ENCODE data around the gene SON.
"Not testable (repeated sequence)": the region's sequence is repeated elsewhere in the genome, so short reads cannot be mapped to it uniquely, and the experiment has no call there.

Gene SON

GRCh38 chr21:33542640-33543504 is at the start of gene SON:
SON (plus strand) TSS chr21:33543038; CDS start chr21:33543093, 55 bp downstream.
- peak; percentile 93 to 94 for DNase-seq (ENCODE audit: extremely low read depth in 1 of 2, low read depth in 1 of 2)

- no peak for DNase-seq (ENCODE audit: extremely low read depth in 1 of 2, low read depth in 1 of 2)
Observed at GRCh38 chr21:33493756-33494155, 49.1 kb upstream of the SON start.

- DNase-seq (ENCODE audit: extremely low read depth in 1 of 2, low read depth in 1 of 2): no peak
Observed at GRCh38 chr21:33495743-33496142, 47.1 kb upstream of the SON start.

GRCh38 chr21:33496345-33496744 is 46.5 kb upstream of the SON start:
- DNase-seq (ENCODE audit: extremely low read depth in 1 of 2, low read depth in 1 of 2): no peak

GRCh38 chr21:33505833-33506232 is 37.0 kb upstream of the SON start:
- no peak for DNase-seq (ENCODE audit: extremely low read depth in 1 of 2, low read depth in 1 of 2)

GRCh38 chr21:33507003-33507402 is 35.8 kb upstream of the SON start:
- DNase-seq (ENCODE audit: extremely low read depth in 1 of 2, low read depth in 1 of 2): not testable (repeated sequence)

- DNase-seq (ENCODE audit: extremely low read depth in 1 of 2, low read depth in 1 of 2): no peak
Observed at GRCh38 chr21:33510826-33511225, 32.0 kb upstream of the SON start.

- DNase-seq (ENCODE audit: extremely low read depth in 1 of 2, low read depth in 1 of 2): no peak
Observed at GRCh38 chr21:33511639-33512038, 31.2 kb upstream of the SON start.

GRCh38 chr21:33512481-33512880 is 30.4 kb upstream of the SON start:
- no peak for DNase-seq (ENCODE audit: extremely low read depth in 1 of 2, low read depth in 1 of 2)

GRCh38 chr21:33514229-33514628 is 28.6 kb upstream of the SON start:
- no peak for DNase-seq (ENCODE audit: extremely low read depth in 1 of 2, low read depth in 1 of 2)

- no peak for DNase-seq (ENCODE audit: extremely low read depth in 1 of 2, low read depth in 1 of 2)
Observed at GRCh38 chr21:33518899-33519298, 23.9 kb upstream of the SON start.

GRCh38 chr21:33522297-33522952 is 20.4 kb upstream of the SON start:
- no peak for DNase-seq (ENCODE audit: extremely low read depth in 1 of 2, low read depth in 1 of 2)

GRCh38 chr21:33522953-33523349 is 19.9 kb upstream of the SON start:
- no peak for DNase-seq (ENCODE audit: extremely low read depth in 1 of 2, low read depth in 1 of 2)

- DNase-seq (ENCODE audit: extremely low read depth in 1 of 2, low read depth in 1 of 2): no peak
Observed at GRCh38 chr21:33531007-33531406, 11.8 kb upstream of the SON start.

- DNase-seq (ENCODE audit: extremely low read depth in 1 of 2, low read depth in 1 of 2): no peak
Observed at GRCh38 chr21:33537212-33537611, 5.6 kb upstream of the SON start.

GRCh38 chr21:33539616-33540015 is 3.2 kb upstream of the SON start:
- no peak for DNase-seq (ENCODE audit: extremely low read depth in 1 of 2, low read depth in 1 of 2)

- no peak for DNase-seq (ENCODE audit: extremely low read depth in 1 of 2, low read depth in 1 of 2)
Observed at GRCh38 chr21:33540711-33541104, 2.1 kb upstream of the SON start.

GRCh38 chr21:33541105-33541711 is 1.6 kb upstream of the SON start:
- no peak for DNase-seq (ENCODE audit: extremely low read depth in 1 of 2, low read depth in 1 of 2)

- DNase-seq (ENCODE audit: extremely low read depth in 1 of 2, low read depth in 1 of 2): peak; percentile 44 to 72
Observed at GRCh38 chr21:33541756-33542639, 840 bp upstream of the SON start, which contains the start of gene GART. GART (minus strand) TSS chr21:33542117; CDS start chr21:33539315, 2,802 bp downstream.

GRCh38 chr21:33543505-33544129 is 779 bp downstream of the SON start:
- DNase-seq (ENCODE audit: extremely low read depth in 1 of 2, low read depth in 1 of 2): peak in 1 of 2 donors; percentile 45

Measured in activated CD8-positive, alpha-beta memory T cell treated with anti-CD3 and anti-CD28 coated beads for 1 hour (primary cell).